HG02623 (cell line): ENCODE data around the gene NOLC1.

Experiments
- ATAC-seq: cut with Tn5 transposase; IDR thresholded peaks from one replicate; pipeline ENCODE4 v1.9.1; 2021; ENCODE audit warnings: moderate library complexity; ENCODE audit not compliant: unreplicated experiment

NOLC1 gene

DNA sequence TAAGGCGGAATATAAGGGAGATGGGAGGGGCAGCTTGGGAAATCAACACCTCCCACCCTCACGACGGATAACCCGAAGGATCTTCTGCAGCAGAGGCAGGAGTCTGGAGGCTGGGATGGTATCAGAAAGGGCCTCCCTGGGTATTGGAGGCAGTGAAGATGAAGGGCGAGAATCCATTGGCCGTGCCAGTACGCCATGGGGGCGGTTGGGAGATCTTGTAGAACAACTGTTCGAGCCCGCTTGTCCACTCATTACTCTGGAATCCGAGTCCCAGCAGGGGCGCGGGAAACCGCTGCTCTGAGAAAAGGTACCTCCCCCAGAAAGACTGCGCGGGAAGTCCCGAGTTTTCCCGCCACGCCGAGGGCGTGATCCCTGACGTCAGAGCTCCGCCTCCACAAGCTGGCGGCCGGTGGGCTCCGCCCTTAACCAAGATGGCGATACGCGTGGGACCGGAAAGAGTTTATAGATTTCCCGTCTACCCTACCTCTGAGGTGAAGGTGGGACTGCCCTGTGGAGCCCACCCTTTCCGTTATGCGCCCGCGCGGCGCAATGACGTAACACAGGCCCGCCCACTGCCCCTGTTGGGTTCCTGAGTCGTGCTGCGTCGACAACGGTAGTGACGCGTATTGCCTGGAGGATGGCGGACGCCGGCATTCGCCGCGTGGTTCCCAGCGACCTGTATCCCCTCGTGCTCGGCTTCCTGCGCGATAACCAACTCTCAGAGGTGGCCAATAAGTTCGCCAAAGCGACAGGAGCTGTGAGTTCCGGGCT is at the start of gene NOLC1:
NOLC1 (plus strand) TSS at position 616 of the 771 bp plus-strand sequence; CDS start at position 638, 22 bp downstream.
- peak; percentile 92 for ATAC-seq

DNA sequence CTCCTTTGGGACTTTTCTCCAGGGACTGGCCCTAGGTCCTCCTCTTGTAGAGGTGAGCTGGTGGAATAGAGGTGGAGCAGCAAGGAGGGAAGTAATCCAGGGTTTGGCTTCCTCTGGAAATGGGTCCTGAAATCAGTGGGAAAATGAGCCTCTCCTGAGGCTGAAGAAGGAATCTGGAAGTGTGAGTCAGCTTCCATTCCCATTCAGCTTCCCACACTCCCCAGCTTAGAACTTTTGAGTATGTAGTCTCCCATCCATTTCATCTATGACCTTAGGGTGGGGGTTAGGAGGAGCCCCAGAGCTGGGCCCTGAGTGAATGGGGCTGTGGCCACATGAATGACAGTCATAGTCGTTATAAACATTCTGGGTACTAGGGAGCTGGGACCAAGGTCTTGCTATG is 49.8 kb upstream of the NOLC1 start:
- ATAC-seq, result no peak

DNA sequence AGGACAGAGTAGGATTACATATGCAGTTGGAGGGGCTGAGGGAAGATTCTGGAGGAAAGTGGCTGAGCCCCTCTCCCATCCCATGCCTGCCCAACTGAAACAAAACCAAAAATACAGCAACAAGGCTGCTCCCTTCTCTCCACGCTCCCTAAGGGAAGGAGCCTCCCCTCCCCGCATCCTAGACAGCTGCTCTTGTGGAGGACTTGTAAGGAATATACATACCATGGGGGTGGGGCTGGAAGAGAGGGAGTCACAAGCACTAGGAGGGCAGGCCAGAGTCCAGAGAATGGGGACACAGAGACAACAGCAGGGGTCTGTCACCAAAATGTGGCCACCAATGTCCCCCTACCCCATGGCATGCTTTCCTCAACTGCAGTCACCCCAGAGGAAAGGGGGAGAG is 45.2 kb upstream of the NOLC1 start:
- ATAC-seq, result no peak

GRCh38 chr10:102109166-102110116 is 42.7 kb upstream of the NOLC1 start:
- ATAC-seq, result no peak

GRCh38 chr10:102111276-102111675 is 40.9 kb upstream of the NOLC1 start:
- ATAC-seq, result no peak

- ATAC-seq, result no peak
Measured at GRCh38 chr10:102112210-102112817, 39.9 kb upstream of the NOLC1 start.

- ATAC-seq, result no peak
Measured at GRCh38 chr10:102113261-102113955, 38.8 kb upstream of the NOLC1 start.

DNA sequence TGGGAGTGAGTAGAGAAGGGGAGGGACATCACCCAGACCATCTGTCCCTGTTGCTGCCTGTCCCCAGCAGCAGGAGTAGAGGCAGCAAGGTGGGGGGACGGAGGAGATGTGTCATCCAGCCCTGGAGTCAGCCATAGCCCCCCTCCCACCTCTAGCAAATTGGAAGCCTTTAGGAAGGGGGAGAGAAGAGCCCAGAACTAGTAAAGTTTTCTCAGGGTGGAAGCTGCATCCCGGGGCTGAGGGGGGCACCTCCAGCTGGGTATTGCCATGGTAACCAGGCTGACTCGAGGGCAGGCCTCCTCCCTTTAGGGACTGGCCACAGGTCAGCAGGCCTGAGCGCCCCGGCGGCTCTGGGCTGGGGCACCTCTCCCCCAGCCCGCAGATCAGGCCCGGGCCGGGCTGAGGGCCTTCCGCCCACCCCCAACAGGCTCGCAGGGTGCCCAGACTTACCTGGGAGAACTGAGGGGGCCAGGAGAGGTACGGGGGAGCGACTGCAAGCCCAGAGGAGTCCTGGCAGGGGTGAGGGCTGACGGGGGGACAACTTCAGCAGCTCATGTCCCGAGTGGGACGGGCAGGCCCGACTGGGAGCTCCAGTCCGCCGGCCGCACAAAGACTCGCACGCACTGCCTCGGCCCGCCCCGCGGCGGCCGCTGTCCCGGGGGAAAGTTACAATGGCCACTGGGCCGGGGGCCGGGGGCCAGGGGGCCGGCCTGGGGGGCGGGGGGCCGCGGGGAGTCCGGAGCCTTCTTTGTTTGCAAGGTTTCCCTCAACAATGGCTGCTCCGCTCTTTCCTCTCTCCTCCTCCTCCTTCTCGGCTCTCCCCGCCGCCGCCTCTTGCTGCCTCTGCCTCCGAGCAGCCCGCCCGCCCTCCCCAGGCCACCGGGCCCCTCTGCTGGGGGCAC is 38.0 kb upstream of the NOLC1 start:
- peak; percentile 8 for ATAC-seq

GRCh38 chr10:102114861-102115618 is 37.1 kb upstream of the NOLC1 start:
- peak; percentile 71 for ATAC-seq

DNA sequence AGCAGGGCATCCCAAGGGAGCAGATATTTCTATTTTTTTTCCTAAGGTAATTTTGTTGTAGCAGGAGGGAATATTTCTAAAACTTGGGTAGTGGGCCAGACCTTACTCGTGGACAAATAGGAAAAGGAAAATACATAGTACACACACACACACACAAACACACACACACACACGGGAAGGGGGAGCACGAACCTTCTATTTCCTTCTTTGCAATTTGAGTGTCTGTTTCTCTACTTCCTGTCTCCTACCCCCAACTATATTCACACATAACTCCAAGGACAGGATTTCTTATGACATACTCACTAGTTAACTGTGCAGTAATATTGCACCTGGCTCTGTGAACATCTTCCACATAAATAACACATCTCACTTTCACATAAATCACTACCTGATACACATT is 36.4 kb upstream of the NOLC1 start:
- no peak for ATAC-seq

DNA sequence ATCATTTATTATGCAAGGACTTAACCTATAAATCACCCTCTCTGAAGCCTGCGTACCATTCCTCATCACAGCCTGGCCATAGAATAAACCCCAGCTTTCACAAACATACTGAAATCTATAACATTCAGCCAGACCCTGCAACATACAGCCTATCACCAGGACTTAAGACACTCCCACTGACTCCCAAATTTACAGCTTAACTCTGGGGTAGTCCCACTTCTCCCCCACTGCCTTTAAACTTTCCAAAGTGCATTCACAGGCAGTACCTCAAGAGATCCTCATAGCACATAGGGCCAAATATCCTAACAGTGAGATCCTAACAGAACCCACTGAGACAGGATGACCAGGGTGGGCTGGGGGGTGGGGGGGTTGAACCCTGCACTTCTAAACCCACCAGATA is 35.5 kb upstream of the NOLC1 start:
- no peak for ATAC-seq

- no peak for ATAC-seq
Measured at GRCh38 chr10:102117391-102118159, 34.6 kb upstream of the NOLC1 start.

DNA sequence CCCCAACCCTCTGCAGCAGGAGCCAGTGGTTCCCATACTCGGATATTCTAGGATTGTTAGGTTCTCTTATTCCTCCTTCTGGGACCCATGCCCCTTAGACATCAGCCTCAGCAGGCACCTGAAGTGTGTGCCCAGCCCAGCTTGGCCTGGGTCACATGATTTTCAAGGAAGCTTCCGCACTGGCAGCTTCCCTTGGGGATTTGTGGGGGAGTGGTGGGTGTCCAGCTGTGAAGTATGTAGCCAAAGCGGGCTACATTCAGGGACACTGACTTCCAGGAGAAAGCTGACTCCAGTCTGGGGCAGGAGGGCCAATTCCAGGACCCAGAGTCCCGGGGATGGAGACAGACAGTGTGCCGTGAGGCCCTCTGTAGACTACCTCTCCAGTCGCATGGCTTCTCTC is 33.3 kb upstream of the NOLC1 start:
- ATAC-seq, result no peak

- ATAC-seq, result no peak
Measured at GRCh38 chr10:102119417-102120141, 32.6 kb upstream of the NOLC1 start.

- ATAC-seq, result peak; percentile 47
Measured at GRCh38 chr10:102120142-102120990, 31.8 kb upstream of the NOLC1 start, which contains the start of gene LDB1. TSS of gene LDB1 (minus strand) at chr10:102120368. CDS start at chr10:102120110, 258 bp downstream.

DNA sequence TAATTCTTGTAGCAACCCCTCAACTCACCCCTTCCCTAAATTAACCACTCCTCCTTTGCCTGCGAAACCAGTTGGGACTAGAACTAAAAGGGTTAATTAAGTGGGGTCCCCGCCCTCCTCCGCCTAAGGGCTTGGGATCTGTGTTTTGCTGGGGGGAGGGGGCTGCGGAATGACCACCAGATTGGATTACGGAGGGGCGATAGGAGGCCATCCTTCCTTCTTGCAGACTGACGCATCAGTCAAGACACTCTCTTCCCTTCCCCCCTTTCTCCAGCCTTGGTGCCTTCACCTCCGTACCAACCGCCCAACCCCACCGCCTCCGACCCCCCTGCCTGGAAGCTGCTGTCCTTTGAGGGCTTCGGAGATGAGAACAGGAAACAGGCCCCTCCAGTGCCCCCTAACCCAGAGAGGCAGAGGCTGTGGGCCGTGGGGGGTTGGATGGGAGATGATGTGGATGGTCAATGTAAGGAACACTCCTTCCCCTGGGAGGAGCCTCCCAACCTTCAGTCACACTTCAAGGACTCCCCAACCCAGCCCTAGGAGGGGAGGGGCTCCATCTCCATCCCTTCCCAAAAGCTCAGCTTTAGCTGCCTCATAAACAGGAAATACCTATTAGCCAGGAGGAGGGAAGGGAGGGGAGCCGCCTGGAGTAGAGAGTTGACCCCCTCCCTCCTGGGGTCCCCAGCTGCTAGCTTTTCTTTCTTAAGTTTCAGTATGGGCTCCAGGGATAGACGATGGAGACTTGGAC is 31.0 kb upstream of the NOLC1 start:
- no peak for ATAC-seq
